ENCODE measurements around the gene CLDN9. TPM values are rescaled to one million over a fixed set of nuclear protein-coding genes. Genes with fewer than 3 reads are reported as not detected.
A peak's percentile ranks its signal among the peaks of the same experiment; 100 is the strongest.

CLDN9 gene
- total RNA-seq, 1 experiment from 2014 or later = 1.3 TPM

GRCh38 chr16:3019594-3020246, 7.0 kb downstream of the CLDN9 start:
- DNase-seq = no peak
- no peak overlapping the region for H2BK12ac ChIP-seq (ENCODE audit: insufficient read length, low read depth, low read length)
- no peak overlapping the region for H2AK5ac ChIP-seq (ENCODE audit: insufficient read length, low read length)
- H3K9me3 ChIP-seq (ENCODE audit: control insufficient read depth, low read depth, low read length) = no peaks in the 10 kb centered on the region
- no peak overlapping the region for H3K9ac ChIP-seq (ENCODE audit: extremely low read depth, insufficient read length, low read length)
- peak overlapping the region; percentile 51 for H3K4me2 ChIP-seq (ENCODE audit: insufficient read depth, insufficient read length, low read length)
- no peak overlapping the region for H3K4ac ChIP-seq (ENCODE audit: low read depth, low read length)
- no peaks in the 10 kb centered on the region for H3K79me1 ChIP-seq (ENCODE audit: insufficient read depth, low read depth, low read length, poor library complexity, severe bottlenecking)
- Mint-ChIP-seq H3K9me3 (no peaks in the 10 kb centered on the region; a peak in 2 of 5 replicates), H3K4me3 (peak overlapping the region; percentile 93 to 96), H3K27ac (peak overlapping the region; percentile 77 to 95 (median 93); a peak in 5 of 7 replicates), H3K27me3 (ENCODE audit: low read depth) (peaks cover 7% of the 10 kb centered on the region; the same call in 1 of the 2 replicates), H3K4me1 (peaks cover 38 to 66% of the 10 kb centered on the region in 2 experiments), H3K36me3 (ENCODE audit: insufficient read depth in 1 of 3, low read depth in 3 of 3) (peaks cover 22 to 42% (median 30%) of the 10 kb centered on the region in 3 experiments)
- no peak overlapping the region for H2BK15ac ChIP-seq (ENCODE audit: low read depth, low read length)
- no peak overlapping the region for H4K8ac ChIP-seq (replicated peaks; ENCODE audit: insufficient read length, low read depth, low read length)
- no peak overlapping the region for H3K56ac ChIP-seq (ENCODE audit: insufficient read length, low read depth, low read length)
- H3K18ac ChIP-seq (ENCODE audit: insufficient read length, low read depth, low read length) = peak overlapping the region; percentile 44
- no peak overlapping the region for H2BK120ac ChIP-seq (ENCODE audit: low read depth, low read length, poor library complexity, severe bottlenecking)
- H3K4me1 ChIP-seq (ENCODE audit: insufficient read depth, low read length) = peaks cover 2% of the 10 kb centered on the region; the same call in 1 of the 2 replicates
- H4K5ac ChIP-seq (ENCODE audit: insufficient read length, low read depth, low read length) = no peak overlapping the region
- H3K79me2 ChIP-seq (ENCODE audit: insufficient read depth, low read length) = peaks cover 9% of the 10 kb centered on the region; the same call in 1 of the 2 replicates
- H3K23ac ChIP-seq (ENCODE audit: insufficient read length, low read depth, low read length) = no peak overlapping the region
- H2BK5ac ChIP-seq (ENCODE audit: insufficient read length, low read length) = no peak overlapping the region
- no peak overlapping the region for H3K27ac ChIP-seq (ENCODE audit: insufficient read length, low read depth, low read length)
- H2AFZ ChIP-seq (ENCODE audit: low read length) = no peak overlapping the region
- no peaks in the 10 kb centered on the region for H4K20me1 ChIP-seq (ENCODE audit: control insufficient read depth, insufficient read depth, insufficient read length)
- no peak overlapping the region for H4K91ac ChIP-seq (ENCODE audit: insufficient read length, low read depth, low read length)
- no peak overlapping the region for H3T11ph ChIP-seq (ENCODE audit: low read length)
- H3K27me3 ChIP-seq (ENCODE audit: insufficient read depth, low read length) = no peaks in the 10 kb centered on the region
- H2BK20ac ChIP-seq (ENCODE audit: low read depth, low read length, poor library complexity, severe bottlenecking) = no peak overlapping the region
- H3K14ac ChIP-seq (ENCODE audit: insufficient read depth, low read length) = no peak overlapping the region
- WGBS (ENCODE audit: extremely low coverage, insufficient read length, low lambda C conversion rate) = no CpG with 5 or more reads among the region's 40 CpGs
- TF ChIP-seq, protein P1, sequence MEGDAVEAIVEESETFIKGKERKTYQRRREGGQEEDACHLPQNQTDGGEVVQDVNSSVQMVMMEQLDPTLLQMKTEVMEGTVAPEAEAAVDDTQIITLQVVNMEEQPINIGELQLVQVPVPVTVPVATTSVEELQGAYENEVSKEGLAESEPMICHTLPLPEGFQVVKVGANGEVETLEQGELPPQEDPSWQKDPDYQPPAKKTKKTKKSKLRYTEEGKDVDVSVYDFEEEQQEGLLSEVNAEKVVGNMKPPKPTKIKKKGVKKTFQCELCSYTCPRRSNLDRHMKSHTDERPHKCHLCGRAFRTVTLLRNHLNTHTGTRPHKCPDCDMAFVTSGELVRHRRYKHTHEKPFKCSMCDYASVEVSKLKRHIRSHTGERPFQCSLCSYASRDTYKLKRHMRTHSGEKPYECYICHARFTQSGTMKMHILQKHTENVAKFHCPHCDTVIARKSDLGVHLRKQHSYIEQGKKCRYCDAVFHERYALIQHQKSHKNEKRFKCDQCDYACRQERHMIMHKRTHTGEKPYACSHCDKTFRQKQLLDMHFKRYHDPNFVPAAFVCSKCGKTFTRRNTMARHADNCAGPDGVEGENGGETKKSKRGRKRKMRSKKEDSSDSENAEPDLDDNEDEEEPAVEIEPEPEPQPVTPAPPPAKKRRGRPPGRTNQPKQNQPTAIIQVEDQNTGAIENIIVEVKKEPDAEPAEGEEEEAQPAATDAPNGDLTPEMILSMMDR (conservative IDR thresholded peaks at IDR 0.05) = no peak
- H3K23me2 ChIP-seq (ENCODE audit: insufficient read length, low read depth, low read length, poor library complexity, severe bottlenecking) = peaks cover 33% of the 10 kb centered on the region
